ELF-1 (cell line): ENCODE results near the gene CDH5.
A peak's percentile ranks its signal among the peaks of the same experiment; 100 is the strongest.
"Not testable (repeated sequence)": the region's sequence is repeated elsewhere in the genome, so short reads cannot be mapped to it uniquely, and the experiment has no call there.

Experiments
- DNase-seq: peaks from one replicate; pipeline ENCODE4 v3.0.0-alpha.2; 2016; ENCODE audit warnings: low read depth, low spot score

The CDH5 gene, protein sequence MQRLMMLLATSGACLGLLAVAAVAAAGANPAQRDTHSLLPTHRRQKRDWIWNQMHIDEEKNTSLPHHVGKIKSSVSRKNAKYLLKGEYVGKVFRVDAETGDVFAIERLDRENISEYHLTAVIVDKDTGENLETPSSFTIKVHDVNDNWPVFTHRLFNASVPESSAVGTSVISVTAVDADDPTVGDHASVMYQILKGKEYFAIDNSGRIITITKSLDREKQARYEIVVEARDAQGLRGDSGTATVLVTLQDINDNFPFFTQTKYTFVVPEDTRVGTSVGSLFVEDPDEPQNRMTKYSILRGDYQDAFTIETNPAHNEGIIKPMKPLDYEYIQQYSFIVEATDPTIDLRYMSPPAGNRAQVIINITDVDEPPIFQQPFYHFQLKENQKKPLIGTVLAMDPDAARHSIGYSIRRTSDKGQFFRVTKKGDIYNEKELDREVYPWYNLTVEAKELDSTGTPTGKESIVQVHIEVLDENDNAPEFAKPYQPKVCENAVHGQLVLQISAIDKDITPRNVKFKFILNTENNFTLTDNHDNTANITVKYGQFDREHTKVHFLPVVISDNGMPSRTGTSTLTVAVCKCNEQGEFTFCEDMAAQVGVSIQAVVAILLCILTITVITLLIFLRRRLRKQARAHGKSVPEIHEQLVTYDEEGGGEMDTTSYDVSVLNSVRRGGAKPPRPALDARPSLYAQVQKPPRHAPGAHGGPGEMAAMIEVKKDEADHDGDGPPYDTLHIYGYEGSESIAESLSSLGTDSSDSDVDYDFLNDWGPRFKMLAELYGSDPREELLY

DNA sequence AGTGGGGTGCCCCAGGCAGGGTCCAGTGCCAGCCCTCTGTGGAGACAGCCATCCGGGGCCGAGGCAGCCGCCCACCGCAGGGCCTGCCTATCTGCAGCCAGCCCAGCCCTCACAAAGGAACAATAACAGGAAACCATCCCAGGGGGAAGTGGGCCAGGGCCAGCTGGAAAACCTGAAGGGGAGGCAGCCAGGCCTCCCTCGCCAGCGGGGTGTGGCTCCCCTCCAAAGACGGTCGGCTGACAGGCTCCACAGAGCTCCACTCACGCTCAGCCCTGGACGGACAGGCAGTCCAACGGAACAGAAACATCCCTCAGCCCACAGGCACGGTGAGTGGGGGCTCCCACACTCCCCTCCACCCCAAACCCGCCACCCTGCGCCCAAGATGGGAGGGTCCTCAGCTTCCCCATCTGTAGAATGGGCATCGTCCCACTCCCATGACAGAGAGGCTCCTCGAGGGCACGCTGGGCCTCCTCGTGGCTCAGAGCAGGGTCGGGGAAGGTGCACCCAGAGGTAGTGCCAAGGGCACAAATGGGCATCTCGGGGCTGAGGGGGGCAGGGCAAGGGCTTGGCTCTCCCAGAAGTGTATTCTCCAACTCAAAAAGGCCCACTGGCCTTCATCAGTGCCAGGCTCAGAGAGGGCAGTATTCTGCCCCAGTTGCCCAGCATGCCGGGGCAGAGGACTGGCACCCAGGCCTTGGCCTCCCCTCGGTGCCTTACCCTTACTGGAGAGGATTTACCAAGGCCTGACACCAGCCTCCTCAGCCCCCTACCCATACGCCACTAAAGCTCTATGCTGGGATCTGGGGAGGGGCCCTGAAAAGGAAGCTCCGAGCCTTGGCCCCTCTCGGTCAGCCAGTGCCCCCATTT, at the start of gene CDH5:
TSS of gene CDH5 (plus strand) at position 259 of the 867 bp plus-strand sequence. CDS start 12,647 bp downstream, outside the sequence.
- DNase-seq: no peak

DNA sequence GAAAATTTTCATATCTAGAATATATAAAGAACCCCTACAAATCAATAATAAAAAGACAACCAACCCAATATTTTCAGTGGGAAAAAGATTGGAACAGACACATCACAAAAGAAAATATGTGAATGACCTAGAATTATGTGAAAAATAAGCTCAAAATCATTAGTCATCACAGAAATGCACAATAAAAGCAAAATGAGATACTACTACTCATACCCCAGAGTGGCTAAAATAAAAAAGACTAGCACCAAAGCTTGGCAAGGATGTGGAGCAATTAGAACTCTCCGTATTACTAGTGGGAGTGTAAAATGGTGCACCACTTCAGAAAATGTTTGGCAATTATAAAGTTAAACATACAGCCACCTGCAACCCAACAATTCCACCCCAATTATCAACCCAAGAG, 48.0 kb upstream of the CDH5 start:
- no peak for DNase-seq

DNA sequence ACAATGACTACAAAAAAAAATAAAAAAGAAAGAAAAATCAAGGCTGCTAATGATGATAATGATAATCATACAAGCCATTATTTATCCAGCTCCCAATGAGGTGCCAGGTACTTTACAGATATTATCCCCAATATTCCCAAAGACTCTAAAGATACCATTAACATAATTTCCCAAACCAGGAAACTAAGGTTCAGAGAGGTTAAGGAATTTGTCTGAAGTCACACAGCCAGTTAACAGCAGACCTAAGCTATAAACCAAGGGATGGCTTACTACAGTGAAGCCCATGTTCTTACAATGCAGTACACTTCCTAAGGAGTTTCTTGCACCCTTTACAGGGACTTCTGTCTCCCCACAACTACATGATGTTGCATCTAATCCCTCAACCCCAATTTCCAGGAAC, 45.7 kb upstream of the CDH5 start:
- DNase-seq: no peak

DNA sequence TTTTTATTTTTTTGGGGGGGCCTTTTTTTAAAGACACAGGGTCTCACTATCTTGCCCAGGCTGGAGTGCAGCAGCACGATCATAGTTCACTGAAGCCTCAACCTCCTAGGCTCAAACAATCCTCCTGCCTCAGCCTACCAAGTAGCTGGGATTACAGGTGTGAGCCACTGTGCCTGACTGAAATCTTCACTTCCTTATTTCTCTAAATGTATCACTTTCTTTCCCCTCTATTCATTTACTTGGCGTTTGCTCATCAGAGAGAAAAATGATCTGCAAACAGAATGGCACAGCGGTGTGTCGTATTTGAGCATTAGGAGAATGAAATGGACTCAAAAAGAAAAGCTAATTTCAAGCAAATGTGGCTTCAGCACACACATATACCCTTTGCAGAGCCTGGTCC, 44.3 kb upstream of the CDH5 start:
- DNase-seq: no peak

DNA sequence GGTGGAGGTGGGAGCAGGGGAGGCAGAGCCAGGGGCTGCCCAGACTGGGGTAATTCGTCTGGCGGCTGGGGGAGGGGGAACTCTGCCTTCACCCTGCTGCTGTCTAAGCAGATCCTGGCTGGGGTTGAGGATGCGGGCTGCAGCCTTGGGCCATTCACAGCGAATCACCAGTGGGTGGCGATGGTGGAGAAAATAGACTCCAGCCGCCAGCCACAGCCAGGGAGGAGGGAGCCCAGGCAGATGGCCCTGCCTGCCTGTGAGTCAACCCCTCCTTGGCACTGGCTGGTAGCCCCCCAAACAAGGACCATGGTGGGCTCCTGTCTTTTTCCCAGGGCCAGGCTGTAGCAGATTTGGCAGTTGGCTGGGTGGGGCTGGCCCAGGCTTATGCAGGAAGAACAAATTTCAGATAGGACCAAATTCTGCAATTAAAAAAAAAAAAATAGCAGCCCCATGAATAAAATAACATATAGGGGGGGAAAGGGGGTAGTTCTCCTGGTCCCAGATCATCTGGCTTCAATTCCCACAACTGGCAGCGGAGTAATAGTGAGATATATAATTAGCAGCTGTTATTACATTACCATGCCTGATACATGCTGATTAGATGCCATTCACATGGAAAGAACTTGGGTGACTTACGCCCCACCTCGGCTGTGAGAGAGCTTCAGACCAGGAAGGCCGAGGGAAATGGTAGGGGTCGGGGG, 41.5 kb upstream of the CDH5 start:
- peak; percentile 72 for DNase-seq

DNA sequence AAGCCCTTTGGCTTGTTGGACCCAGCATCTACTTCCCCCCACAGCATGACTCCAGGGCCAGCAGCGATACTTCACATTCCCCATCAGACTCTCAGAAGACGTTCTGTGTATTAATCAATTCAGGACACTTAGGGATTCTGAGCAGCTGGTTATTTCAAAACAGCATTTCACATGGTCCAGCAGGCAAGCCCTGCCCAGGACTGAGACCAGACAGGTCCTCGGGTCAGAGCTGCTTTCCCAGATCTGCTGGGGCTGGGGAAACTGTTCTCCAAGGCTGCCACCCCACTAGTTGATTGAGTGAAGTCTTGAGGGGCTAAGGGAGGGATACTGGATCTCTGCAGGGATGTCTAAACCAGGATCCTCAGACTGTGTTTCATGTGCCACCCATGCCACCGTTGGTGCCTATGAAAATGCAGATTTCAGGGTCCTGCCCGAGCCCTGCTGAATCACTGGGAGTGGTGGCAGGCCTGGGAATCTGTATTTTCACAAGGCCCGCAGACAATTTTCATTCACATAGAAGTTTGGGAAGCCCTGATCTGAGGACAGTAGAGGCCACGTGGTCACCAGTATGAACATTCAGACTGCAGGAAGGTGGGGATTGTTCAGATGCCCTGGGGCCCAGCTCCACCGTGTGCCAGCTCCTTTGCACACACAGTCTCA, 40.6 kb upstream of the CDH5 start:
- no peak for DNase-seq

DNA sequence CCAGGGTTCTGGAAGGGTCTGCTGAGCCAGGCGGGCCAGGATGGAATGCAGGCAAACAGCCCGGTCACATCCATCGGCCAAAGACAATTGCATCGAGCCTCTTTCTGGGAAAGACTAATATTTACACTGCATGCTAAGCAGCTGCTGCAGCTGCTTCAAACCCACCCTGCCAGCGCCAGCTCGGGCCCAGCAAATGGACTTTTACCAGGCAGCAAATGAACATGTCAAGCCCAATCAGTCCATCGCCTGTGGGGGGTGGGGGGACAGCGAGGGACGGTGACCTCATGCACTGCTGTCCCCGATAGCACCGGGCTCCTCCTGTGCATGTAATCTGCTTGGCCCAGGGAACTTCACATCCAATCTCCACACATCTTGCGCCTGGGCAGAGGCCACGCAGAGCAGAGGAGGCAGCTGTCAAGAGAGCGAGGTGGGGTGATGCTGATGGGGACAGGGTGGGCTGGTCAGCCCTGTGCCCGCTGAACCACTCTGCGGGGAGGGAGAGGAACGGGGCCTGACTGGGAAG, 39.4 kb upstream of the CDH5 start:
- DNase-seq: peak; percentile 25

DNA sequence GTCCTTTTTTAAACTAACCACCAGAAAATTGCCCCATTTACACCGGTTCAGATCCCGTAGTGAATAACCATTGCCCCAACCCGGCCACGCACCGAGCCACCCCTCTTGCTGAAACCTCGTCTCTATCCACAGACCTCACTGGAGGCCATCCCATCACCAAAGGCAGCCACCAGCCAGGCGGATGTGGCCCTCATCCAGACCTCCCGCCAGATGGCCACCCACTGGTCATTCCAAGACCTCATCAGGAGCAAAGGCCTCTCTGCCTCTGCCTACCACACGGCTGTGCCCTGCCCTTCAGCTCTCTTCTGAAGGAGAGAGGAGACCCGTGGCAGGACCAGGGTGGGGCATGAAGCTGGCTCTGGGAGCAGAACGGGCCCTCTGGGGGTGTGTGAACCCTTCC, 38.2 kb upstream of the CDH5 start:
- DNase-seq: no peak

DNA sequence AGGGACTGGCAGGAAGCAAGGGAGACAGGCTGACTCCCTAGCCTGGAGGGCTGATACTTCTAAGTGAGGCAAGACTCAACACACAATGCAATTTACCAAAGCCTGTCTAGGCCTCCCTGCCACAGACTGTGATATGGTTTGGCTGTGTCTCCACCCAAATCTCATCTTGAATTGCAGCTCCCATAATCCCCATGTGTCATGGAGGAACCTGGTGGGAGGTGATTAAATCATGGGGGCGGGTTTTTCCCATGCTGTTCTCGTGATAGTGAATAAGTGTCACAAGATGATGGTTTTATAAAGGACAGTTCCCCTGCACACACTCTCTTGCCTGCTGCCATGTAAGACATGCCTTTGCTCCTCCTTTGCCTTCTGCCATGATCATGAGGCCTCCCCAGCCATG, 35.0 kb upstream of the CDH5 start:
- DNase-seq: not testable (repeated sequence)

DNA sequence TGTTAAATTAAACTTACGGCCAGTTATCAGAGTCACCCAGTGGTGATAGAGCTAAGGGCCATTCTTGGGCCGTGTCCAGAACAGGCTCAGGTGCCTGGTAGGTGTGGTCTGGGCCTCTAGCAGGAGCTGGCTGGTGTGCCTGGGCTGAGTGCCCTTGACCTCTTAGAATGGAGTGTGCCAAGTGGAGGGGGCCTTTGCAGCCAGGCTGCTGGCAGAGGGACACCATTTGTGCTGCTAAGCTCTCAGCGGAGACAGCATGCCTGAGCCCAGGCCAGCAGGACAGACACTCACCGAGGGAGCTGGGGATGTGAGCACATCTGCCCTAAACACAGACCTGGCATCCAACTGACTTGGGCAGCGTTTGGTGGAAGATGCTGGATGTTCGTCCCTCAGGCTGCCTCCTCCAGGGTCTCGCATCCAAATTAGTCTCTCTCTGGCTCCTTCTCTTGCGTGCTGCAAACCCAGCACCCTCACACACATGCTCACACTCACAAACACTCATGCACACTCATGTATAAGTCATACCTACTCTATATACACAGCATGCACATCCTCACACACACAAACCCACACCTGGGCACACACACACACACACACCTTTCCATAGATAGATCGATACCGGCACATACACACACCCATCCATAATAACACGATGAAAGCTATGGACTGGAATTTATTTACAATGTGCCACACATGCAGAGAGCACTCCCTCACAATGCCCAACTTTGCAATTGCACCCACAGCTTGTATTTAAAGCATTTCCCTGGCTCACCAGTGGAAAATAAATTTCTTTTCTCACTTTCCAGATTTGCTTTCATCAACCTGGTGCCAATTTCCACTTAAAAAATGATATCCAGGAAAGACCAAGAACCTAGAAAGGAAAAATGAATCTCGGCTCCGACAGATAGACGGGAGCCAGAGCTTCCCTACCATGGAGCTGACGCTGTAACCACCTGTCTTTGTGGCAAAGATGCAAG, 33.6 kb upstream of the CDH5 start:
- no peak for DNase-seq

DNA sequence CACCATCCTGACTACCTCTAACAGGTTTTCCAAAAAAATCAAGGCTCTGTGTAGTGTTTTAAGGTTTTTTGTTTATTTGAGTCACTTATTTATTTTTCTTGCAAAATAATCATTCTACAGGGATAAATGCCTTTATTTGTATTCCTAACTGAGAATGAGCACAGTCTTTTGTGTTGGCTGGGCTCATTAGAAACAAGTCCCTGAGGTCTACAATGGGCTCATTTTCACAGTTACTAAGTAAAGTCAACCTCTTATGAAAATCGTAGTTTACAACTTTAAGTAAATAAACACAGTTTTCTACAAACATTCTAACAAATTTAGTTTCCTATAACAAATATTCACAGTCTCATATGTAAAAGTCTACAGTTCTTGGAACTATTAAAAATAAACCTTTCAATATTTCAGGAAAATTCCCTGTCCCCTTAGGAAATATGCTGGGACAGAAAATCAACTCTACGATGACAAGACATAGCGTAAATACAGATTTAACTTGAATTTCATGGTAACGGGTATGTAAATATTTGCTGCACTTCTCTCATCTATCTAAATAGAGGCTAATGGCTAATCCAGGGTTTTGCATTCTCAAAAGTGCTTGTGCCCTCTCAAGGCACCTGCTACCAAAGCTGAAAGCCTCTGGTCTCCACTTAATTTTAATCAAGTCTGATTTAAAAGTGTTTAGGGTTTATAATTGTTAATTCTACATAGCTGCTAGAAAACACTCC, 31.5 kb upstream of the CDH5 start:
- no peak for DNase-seq

DNA sequence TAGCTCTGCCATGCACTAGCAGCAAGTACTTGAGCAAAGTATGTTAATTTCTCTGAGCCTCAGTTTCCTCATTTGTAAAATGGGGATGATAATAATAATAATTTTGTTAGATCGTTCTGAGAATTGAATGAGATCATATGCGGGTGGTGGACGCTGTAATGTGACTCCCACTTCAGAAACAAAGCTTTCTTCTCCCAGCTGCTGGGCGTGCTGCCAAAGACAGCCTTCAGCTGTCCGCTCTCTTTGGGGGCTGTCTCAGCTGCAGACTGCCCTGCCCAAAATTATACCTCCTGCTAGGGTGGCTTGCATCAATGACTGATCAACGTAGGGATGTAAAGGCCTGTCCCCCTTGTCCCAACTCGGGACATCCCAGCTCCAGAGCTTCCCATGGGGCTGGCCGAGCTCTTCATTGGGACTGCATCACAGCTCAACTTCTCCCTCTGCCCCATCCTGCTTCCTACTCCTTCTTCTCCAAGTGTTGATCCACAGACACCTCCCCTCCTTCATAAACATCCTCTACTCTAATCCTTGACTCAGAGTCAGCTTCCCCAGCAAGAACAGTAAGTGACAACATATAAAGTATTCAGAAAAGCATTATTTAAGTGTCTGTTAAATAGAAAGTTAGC, 30.7 kb upstream of the CDH5 start:
- no peak for DNase-seq

DNA sequence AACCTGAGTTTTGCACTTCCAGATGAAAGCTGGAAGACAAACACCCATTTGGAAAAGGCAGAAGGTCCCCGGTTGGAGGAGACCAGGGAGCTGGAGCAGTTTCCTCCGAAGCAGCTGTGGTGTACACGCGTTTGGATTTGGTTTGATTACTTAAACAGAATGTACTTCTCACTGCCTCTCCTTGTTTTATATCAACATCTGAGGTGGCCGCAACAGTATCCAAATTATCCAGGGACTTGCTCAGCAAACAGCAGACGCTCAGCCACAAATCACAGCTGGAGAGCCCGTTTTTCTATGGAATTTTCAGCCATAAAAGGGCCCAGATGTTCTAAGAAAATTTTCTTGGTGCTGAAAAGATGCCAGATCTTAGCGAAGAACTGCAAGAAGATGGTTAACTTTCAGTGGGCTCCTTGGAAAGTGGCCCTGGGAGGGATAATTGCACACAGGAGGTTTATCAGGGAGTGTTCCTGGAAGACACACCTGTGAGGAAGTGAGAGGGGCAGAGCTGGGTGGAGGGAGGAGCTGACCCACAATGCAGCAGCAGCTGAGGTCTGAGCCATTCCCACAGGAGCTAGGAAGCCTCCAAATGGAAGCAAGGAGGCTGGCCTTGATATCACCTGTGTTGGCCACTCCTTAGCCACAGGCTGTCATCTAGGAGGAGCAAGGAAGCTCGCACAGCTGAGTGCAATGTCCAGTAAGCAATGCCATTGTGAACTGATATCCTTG, 28.9 kb upstream of the CDH5 start:
- DNase-seq: no peak

DNA sequence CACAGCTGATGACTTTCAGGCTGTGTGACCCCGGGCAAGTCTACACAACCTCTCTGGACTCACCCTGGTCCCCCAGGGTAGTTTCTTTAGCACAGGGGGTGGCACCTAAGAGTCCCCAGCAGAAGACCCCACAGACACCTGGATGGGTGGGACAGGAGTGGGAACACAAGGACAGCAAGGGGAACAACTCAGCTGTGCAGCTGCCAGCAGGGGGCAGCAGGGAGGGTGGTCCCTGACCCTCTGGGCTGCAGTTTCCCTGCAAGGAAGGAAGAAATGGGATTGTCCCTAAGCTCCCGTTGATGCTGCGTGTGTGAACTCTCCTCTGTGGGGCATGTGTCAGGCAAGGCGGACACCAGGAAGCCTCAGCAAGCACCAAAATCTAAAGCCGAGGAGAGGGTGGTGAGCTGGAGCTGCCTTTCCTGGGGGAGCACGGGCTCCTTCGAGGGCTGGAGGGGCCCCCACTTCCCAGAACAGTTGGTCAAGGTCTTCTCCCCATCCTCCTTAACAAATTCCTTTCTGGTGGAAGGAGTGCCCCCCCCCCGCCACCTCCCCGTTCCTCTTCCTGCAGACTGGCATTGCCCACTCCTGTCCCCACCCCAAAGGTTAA, 24.1 kb upstream of the CDH5 start:
- DNase-seq: peak; percentile 71

DNA sequence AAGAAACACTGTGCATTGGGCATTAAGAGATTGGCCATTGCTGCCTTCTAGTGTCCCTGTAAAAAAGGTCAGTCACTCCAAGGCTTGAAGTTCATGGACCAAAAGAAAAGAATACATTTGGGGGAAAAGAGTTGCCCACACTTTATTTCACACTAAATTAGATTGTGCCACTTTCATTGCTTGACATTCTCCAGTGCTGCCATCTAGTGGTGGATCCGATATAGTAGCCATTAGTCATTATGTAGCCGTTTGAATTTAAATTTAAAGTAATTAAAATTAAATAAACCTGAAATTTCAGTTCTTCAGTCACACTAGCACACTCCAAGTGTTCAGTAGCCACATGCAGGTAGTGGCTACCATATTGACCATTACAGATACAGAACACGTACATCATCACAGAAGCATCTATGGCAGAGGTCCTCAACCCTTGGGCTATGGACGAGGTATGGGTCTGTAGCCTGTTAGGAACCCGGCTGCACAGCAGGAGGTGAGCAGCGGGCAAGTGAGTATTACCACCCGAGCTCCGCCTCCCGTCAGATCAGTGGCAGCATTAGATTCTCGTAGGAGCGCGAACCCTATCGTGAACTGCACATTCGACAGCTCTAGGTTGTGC, 21.9 kb upstream of the CDH5 start:
- DNase-seq: no peak

DNA sequence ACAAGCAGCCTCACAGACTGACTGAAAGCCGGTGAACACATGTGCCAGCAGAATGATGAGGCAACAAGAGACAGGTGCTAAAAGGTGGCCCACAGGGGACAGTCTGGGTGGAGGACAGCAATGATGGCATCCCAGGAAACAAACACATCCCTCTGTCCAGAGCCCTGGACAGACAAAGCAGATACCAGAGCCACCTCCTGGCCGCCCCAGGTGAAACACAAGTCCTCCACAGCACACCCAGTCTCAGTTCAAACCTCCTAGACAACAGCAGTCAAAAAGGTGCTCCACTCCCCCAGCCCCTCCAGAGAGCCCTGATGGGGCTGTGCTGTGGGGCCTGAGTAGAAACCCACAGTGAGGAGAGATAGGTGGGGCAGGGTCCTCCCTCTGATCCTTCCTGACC, 20.3 kb upstream of the CDH5 start:
- DNase-seq: peak; percentile 28

DNA sequence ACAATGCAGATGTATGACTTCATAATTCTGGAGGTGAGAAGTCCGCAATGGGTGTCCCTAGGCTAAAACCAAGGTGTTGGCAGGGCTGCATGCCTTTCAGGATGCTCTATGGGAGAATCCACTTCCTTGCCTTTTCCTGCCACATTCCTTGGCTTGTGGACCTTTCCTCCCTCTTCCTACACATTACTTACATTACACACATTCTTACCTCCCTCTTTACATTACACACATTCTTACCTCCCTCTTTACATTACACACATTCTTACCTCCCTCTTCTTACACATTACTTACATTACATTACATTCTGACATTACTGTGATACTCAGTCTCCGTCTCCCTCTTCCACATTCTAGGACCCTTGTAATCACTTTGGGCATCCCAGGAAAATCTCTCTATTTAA, 14.2 kb upstream of the CDH5 start:
- no peak for DNase-seq
